Panc1 (cell line): ENCODE results near the gene PRLH. TPM values are rescaled to one million over a fixed set of nuclear protein-coding genes. Genes with fewer than 3 reads are reported as not detected.

ENCODE experiments used
- ATAC-seq: fragments of 200-7000 bp; cut with Tn5 transposase; 2 replicates; pipeline ENCODE4 v1.9.1; 2020; ENCODE audit warnings: mild to moderate bottlenecking, moderate library complexity
- BruUV-seq: library from RNA; stranded (reverse); fragments of 400-500 nt; replicated peaks from 2 replicates; lab custom pipeline; 2021; lab: Mats Ljungman, UMichigan
- CTCF ChIA-PET: fragments of 300-600 bp; sonication (Branson Sonifier 250); formaldehyde crosslinking; loops from one replicate; lab custom pipeline; 2022; ENCODE audit warnings: antibody characterized with exemption; lab: Charles Lee
- POLR2A ChIA-PET: fragments of 300-600 bp; sonication (Branson Sonifier 250); formaldehyde crosslinking; loops from one replicate; lab custom pipeline; 2022; ENCODE audit warnings: antibody characterized with exemption; lab: Charles Lee
- DNase-seq: peaks from one replicate; pipeline ENCODE4 v3.0.0-alpha.2; 2010; ENCODE audit warnings: low read depth, low spot score
- H3K27ac ChIP-seq: 2 replicates; pipeline ENCODE4 v1.5.1; 2011; ENCODE audit warnings: mild to moderate bottlenecking, low read length, inconsistent platforms
- H3K27me3 ChIP-seq: fragments of 200-500 bp; sonication (Bioruptor generic); 2 replicates; pipeline ENCODE4 v1.6.0; 2014; ENCODE audit warnings: low read length, inconsistent platforms; ENCODE audit not compliant: control insufficient read depth, insufficient read depth
- H3K36me3 ChIP-seq: fragments of 200-500 bp; sonication (Bioruptor generic); 2 replicates; pipeline ENCODE4 v1.5.1; 2014; ENCODE audit warnings: inconsistent platforms, mild to moderate bottlenecking, low read length, moderate library complexity; ENCODE audit not compliant: control insufficient read depth, insufficient read depth
- H3K4me1 ChIP-seq: 2 replicates; pipeline ENCODE4 v1.5.1; 2011; ENCODE audit warnings: inconsistent platforms, mild to moderate bottlenecking, low read length, moderate library complexity; ENCODE audit not compliant: control insufficient read depth, insufficient read depth
- H3K4me3 ChIP-seq, 2 experiments: 2 replicates each; pipeline ENCODE4 v1.5.1; 2011 to 2012; ENCODE audit warnings: low read depth in 2 of 2, low read length in 2 of 2, mild to moderate bottlenecking in 2 of 2, inconsistent platforms in 1 of 2, moderate library complexity in 1 of 2
- H3K9me3 ChIP-seq: fragments of 200-500 bp; sonication (Bioruptor generic); 2 replicates; pipeline ENCODE4 v1.5.1; 2014; ENCODE audit warnings: low read depth, mild to moderate bottlenecking, inconsistent platforms, low read length, moderate library complexity; ENCODE audit not compliant: control insufficient read depth, insufficient read depth
- POLR2AphosphoS5 ChIP-seq: IDR thresholded peaks from 2 replicates; pipeline ENCODE4 v1.6.1; 2012; ENCODE audit warnings: mild to moderate bottlenecking, low read depth, low read length, moderate library complexity
- SIN3A ChIP-seq: IDR thresholded peaks from 2 replicates; pipeline ENCODE4 v1.6.1; 2012; ENCODE audit warnings: low read depth, mild to moderate bottlenecking, low read length, moderate library complexity, borderline replicate concordance; ENCODE audit not compliant: insufficient read depth
- TCF7L2 ChIP-seq: IDR thresholded peaks from 2 replicates; pipeline ENCODE4 v1.6.1; 2011; ENCODE audit warnings: mild to moderate bottlenecking, low read depth, low read length, inconsistent platforms
- in situ Hi-C: cut with HindIII; loops from 2 replicates; pipeline ENCODE4 v1.10.0; 2016; ENCODE audit warnings: low sequenced_read_pairs, low pct_unique_long_range_greater_than_20kb
- intact Hi-C: fragments of 100-400 bp; cut with micrococcal nuclease; formaldehyde crosslinking; loops from one replicate; pipeline ENCODE4 v1.10.0; 2022; ENCODE audit not compliant: unreplicated experiment
- total RNA-seq: library from RNA; stranded (reverse); gene quantifications from one replicate; pipeline ENCODE4 v1.2.1, GENCODE V29; 2021; ENCODE audit not compliant: unreplicated experiment
- TF ChIP-seq, protein P1 (sequence below): fragments of 450-650 bp; IDR thresholded peaks from 2 replicates; pipeline ENCODE4 v1.5.1; 2017; ENCODE audit warnings: mild to moderate bottlenecking
- TF ChIP-seq, protein P2 (sequence below), 2 experiments: IDR thresholded peaks; 2 replicates each; pipeline ENCODE4 v1.6.1; 2011 to 2012; ENCODE audit warnings: low read depth in 2 of 2, control low read depth in 1 of 2, low read length in 1 of 2, mild to moderate bottlenecking in 1 of 2, moderate library complexity in 1 of 2; ENCODE audit not compliant: insufficient read depth in 1 of 2

PRLH gene
- total RNA-seq, 1 experiment from 2014 or later = not detected

DNA sequence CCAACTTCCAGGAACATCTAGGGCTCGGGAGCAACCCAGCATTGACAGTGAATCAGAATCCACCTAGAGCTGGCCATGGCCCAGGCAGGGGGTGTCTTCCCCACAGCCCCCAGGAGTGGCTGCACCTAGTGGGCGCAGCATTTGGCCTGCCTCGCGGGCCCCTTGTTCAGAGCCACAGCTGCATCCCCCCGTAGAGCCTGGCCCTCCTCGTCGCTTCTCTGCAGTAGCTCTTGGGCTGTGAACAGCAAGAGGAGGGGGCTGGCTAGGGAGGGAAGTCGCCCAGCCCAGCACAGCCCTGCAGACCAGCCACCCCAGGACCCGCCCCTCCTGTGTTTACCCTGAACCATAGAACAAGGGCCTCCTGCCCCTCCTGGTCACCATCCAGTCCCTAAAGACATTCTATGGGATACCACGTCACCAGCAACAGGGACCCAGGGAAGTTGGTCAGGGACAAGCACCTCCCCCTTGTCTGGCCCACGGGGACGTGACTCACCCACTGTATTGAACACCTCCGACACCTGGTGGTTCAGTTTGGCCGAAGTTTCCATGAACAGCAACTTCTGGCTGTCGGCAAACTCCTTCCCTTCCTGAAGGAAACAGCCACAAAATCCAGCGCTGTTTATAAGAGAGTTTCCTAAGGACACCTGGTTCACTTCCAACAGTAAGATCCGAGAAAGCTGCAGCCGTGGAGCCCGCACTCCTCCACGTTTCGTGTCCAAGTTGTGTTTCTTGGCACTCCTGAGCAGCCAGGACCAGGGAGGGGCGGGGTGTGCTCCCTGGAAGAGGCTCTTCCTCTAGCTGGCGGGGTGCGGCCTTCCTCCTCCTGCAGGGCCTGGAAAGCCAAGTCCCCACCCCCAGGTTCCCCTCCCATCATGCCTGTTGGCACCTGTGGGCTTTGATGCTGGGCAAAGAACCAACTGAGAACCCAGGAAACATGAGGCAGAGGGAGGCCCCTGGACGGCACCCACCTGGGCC, 8.8 kb downstream of the PRLH start:
- ATAC-seq (no peak), DNase-seq (no peak)
- in situ Hi-C loops = no loop called here
- no peaks in the 10 kb centered on the region for H3K9me3 ChIP-seq
- H3K4me1 ChIP-seq = peaks cover 9% of the 10 kb centered on the region
- CTCF ChIA-PET = no interaction called here
- no TSS peak for BruUV-seq
- POLR2A ChIA-PET = no interaction called here
- intact Hi-C loops = loop anchor here (5.0 kb wide), 1 partner anchor 423 kb away; no protein-coding TSS in a partner anchor
- no peaks in the 10 kb centered on the region for H3K36me3 ChIP-seq
- no peak overlapping the region for H3K4me3 ChIP-seq
- H3K27me3 ChIP-seq = no peaks in the 10 kb centered on the region
- peak overlapping the region; percentile 39 for H3K27ac ChIP-seq
- TF ChIP-seq, protein P1, sequence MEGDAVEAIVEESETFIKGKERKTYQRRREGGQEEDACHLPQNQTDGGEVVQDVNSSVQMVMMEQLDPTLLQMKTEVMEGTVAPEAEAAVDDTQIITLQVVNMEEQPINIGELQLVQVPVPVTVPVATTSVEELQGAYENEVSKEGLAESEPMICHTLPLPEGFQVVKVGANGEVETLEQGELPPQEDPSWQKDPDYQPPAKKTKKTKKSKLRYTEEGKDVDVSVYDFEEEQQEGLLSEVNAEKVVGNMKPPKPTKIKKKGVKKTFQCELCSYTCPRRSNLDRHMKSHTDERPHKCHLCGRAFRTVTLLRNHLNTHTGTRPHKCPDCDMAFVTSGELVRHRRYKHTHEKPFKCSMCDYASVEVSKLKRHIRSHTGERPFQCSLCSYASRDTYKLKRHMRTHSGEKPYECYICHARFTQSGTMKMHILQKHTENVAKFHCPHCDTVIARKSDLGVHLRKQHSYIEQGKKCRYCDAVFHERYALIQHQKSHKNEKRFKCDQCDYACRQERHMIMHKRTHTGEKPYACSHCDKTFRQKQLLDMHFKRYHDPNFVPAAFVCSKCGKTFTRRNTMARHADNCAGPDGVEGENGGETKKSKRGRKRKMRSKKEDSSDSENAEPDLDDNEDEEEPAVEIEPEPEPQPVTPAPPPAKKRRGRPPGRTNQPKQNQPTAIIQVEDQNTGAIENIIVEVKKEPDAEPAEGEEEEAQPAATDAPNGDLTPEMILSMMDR = no peak
- no peak for TF ChIP-seq SIN3A
- TF ChIP-seq, protein P2, sequence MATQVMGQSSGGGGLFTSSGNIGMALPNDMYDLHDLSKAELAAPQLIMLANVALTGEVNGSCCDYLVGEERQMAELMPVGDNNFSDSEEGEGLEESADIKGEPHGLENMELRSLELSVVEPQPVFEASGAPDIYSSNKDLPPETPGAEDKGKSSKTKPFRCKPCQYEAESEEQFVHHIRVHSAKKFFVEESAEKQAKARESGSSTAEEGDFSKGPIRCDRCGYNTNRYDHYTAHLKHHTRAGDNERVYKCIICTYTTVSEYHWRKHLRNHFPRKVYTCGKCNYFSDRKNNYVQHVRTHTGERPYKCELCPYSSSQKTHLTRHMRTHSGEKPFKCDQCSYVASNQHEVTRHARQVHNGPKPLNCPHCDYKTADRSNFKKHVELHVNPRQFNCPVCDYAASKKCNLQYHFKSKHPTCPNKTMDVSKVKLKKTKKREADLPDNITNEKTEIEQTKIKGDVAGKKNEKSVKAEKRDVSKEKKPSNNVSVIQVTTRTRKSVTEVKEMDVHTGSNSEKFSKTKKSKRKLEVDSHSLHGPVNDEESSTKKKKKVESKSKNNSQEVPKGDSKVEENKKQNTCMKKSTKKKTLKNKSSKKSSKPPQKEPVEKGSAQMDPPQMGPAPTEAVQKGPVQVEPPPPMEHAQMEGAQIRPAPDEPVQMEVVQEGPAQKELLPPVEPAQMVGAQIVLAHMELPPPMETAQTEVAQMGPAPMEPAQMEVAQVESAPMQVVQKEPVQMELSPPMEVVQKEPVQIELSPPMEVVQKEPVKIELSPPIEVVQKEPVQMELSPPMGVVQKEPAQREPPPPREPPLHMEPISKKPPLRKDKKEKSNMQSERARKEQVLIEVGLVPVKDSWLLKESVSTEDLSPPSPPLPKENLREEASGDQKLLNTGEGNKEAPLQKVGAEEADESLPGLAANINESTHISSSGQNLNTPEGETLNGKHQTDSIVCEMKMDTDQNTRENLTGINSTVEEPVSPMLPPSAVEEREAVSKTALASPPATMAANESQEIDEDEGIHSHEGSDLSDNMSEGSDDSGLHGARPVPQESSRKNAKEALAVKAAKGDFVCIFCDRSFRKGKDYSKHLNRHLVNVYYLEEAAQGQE (IDR thresholded peaks at IDR 0.05; ENCODE audit: insufficient read depth in 1 of 2, low read depth in 2 of 2, low read length in 1 of 2) = no peak
- no peak for TF ChIP-seq TCF7L2
- no peak for TF ChIP-seq POLR2AphosphoS5

DNA sequence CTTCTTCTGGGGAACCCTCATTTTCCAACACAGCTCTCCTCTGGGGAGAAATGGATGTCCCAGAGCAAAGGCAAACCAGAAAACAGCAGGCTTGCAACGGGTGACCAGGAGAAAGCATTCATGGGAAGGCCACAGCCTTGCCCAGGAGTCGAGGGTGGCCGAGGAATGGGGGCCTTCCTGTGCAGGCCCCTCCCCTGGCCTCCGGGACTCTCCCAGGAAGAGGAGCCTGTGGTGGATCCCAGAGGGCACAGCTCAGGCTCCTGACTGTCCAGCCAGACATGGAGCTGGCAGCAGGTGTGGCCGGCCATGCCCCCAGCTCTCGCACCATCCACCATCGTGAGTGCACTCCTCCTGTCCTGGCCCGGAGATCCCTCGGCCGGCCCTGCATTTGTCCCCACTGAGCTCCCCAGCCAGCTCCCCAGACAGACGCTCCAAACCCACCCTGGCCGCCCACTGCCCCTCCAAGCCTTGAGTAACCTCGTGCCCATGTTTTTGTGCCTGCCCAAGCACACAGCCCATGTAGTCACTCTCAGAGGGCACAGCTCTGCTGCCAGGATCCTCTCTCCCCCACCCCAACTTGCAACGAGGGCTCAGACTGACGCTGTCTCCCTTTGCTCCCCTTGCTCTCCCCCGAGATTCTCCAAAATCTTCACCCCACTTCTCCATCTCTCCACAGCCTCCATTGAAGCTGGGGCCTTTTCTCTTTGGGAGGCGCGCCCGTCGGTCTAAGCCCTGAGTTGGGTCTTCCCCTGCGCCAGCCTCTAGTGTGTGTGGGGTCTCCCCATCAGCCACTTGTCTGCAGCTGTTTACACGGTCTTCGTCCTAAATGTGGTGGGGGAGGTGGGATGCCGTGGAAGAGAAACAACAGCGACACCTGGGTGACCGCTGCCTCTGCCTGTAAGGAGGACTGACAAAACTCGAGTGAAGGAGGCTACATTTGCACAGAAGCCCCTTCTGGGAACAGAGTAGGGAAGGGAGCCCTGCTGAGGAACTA, 9.8 kb downstream of the PRLH start:
- Histone ChIP-seq H3K27me3 (no peaks in the 10 kb centered on the region), H3K9me3 (no peaks in the 10 kb centered on the region), H3K4me3 (no peak overlapping the region), H3K4me1 (peaks cover 9% of the 10 kb centered on the region), H3K27ac (no peak overlapping the region), H3K36me3 (no peaks in the 10 kb centered on the region)
- ChIA-PET CTCF (no interaction called here), POLR2A (no interaction called here)
- DNase-seq (no peak), ATAC-seq (no peak)
- no peak for TF ChIP-seq SIN3A
- no peak for TF ChIP-seq TCF7L2
- BruUV-seq = no TSS peak
- intact Hi-C loops (no loop called here), in situ Hi-C loops (no loop called here)
